MG63 (cell line): ENCODE results near the gene ZNF148. TPM values are rescaled to one million over a fixed set of nuclear protein-coding genes. Genes with fewer than 3 reads are reported as not detected.

Experiments used
- DNase-seq: peaks from one replicate; pipeline ENCODE4 v3.0.0-alpha.2; 2020
- H3K27me3 ChIP-seq: fragments of 250-450 bp; sonication (Bioruptor Pico); 2 replicates; pipeline ENCODE4 v1.5.1; 2020; ENCODE audit warnings: mild to moderate bottlenecking, moderate library complexity
- H3K36me3 ChIP-seq: fragments of 250-450 bp; sonication (Bioruptor Pico); 2 replicates; pipeline ENCODE4 v1.5.1; 2020; ENCODE audit warnings: mild to moderate bottlenecking, moderate library complexity
- H3K4me3 ChIP-seq: fragments of 250-450 bp; sonication (Bioruptor Pico); 2 replicates; pipeline ENCODE4 v1.5.1; 2020; ENCODE audit warnings: mild to moderate bottlenecking, moderate library complexity
- H3K9me3 ChIP-seq: fragments of 250-450 bp; sonication (Bioruptor Pico); 2 replicates; pipeline ENCODE4 v1.5.1; 2020; ENCODE audit warnings: mild to moderate bottlenecking, moderate library complexity
- total RNA-seq: library from RNA; depleted of rRNA; stranded (reverse); fragments of >200 nt; shearing (Covaris generic); gene quantifications from 2 replicates; pipeline ENCODE4 v1.2.3, GENCODE V29; 2014; ENCODE audit warnings: low replicate concordance

The ZNF148 gene
- total RNA-seq, 1 experiment from 2014 or later: 22.3 TPM

- no peak for DNase-seq
- no peaks in the 10 kb centered on the region for H3K27me3 ChIP-seq
- no peak overlapping the region for H3K4me3 ChIP-seq
- peaks cover 38% of the 10 kb centered on the region for H3K36me3 ChIP-seq
- no peaks in the 10 kb centered on the region for H3K9me3 ChIP-seq
These were observed 104.0 kb downstream of the ZNF148 start for GRCh38 chr3:125271127-125271526.

- DNase-seq: no peak
- Histone ChIP-seq H3K36me3 (peaks cover 42% of the 10 kb centered on the region), H3K27me3 (no peaks in the 10 kb centered on the region), H3K4me3 (no peak overlapping the region), H3K9me3 (no peaks in the 10 kb centered on the region)
These were observed 107.7 kb downstream of the ZNF148 start for GRCh38 chr3:125267460-125267859.

GRCh38 chr3:125266971-125267370 is 108.2 kb downstream of the ZNF148 start:
- Histone ChIP-seq H3K36me3 (peaks cover 43% of the 10 kb centered on the region), H3K27me3 (no peaks in the 10 kb centered on the region), H3K4me3 (no peak overlapping the region), H3K9me3 (no peaks in the 10 kb centered on the region)
- DNase-seq: no peak

- peaks cover 7% of the 10 kb centered on the region for H3K9me3 ChIP-seq
- no peaks in the 10 kb centered on the region for H3K27me3 ChIP-seq
- peaks cover 54% of the 10 kb centered on the region for H3K36me3 ChIP-seq
- DNase-seq: no peak
- H3K4me3 ChIP-seq: no peak overlapping the region
These were observed 113.0 kb downstream of the ZNF148 start for GRCh38 chr3:125262161-125262560.

GRCh38 chr3:125261031-125261430 is 114.1 kb downstream of the ZNF148 start:
- H3K4me3 ChIP-seq: no peak overlapping the region
- H3K27me3 ChIP-seq: no peaks in the 10 kb centered on the region
- DNase-seq: no peak
- peaks cover 15% of the 10 kb centered on the region for H3K9me3 ChIP-seq
- peaks cover 55% of the 10 kb centered on the region for H3K36me3 ChIP-seq

GRCh38 chr3:125260158-125260557 is 115.0 kb downstream of the ZNF148 start:
- H3K9me3 ChIP-seq: peaks cover 15% of the 10 kb centered on the region
- no peak overlapping the region for H3K4me3 ChIP-seq
- peaks cover 55% of the 10 kb centered on the region for H3K36me3 ChIP-seq
- no peak for DNase-seq
- H3K27me3 ChIP-seq: no peaks in the 10 kb centered on the region

- no peak for DNase-seq
- Histone ChIP-seq H3K4me3 (no peak overlapping the region), H3K9me3 (peaks cover 15% of the 10 kb centered on the region), H3K27me3 (no peaks in the 10 kb centered on the region), H3K36me3 (peaks cover 48% of the 10 kb centered on the region)
These were observed 117.6 kb downstream of the ZNF148 start for GRCh38 chr3:125257536-125257935.

- Histone ChIP-seq H3K9me3 (peaks cover 15% of the 10 kb centered on the region), H3K36me3 (peaks cover 44% of the 10 kb centered on the region), H3K27me3 (no peaks in the 10 kb centered on the region), H3K4me3 (no peak overlapping the region)
- DNase-seq: no peak
These were observed 118.5 kb downstream of the ZNF148 start for GRCh38 chr3:125256675-125257074.

GRCh38 chr3:125250973-125251372 is 124.2 kb downstream of the ZNF148 start:
- no peaks in the 10 kb centered on the region for H3K27me3 ChIP-seq
- DNase-seq: no peak
- H3K36me3 ChIP-seq: peaks cover 26% of the 10 kb centered on the region
- H3K9me3 ChIP-seq: no peaks in the 10 kb centered on the region
- H3K4me3 ChIP-seq: no peak overlapping the region

- no peak overlapping the region for H3K4me3 ChIP-seq
- H3K9me3 ChIP-seq: no peaks in the 10 kb centered on the region
- peaks cover 23% of the 10 kb centered on the region for H3K36me3 ChIP-seq
- no peaks in the 10 kb centered on the region for H3K27me3 ChIP-seq
- no peak for DNase-seq
These were observed 128.9 kb downstream of the ZNF148 start for GRCh38 chr3:125246237-125246636.

- no peaks in the 10 kb centered on the region for H3K27me3 ChIP-seq
- H3K9me3 ChIP-seq: no peaks in the 10 kb centered on the region
- peaks cover 25% of the 10 kb centered on the region for H3K36me3 ChIP-seq
- no peak overlapping the region for H3K4me3 ChIP-seq
- DNase-seq: no peak
These were observed 129.6 kb downstream of the ZNF148 start for GRCh38 chr3:125245521-125245920.

GRCh38 chr3:125240496-125240895 is 134.6 kb downstream of the ZNF148 start:
- DNase-seq: no peak

GRCh38 chr3:125239266-125239665 is 135.9 kb downstream of the ZNF148 start:
- no peak for DNase-seq
- H3K27me3 ChIP-seq: no peaks in the 10 kb centered on the region
- H3K36me3 ChIP-seq: peaks cover 39% of the 10 kb centered on the region
- no peaks in the 10 kb centered on the region for H3K9me3 ChIP-seq
- no peak overlapping the region for H3K4me3 ChIP-seq

More at GRCh38 chr3:125240496-125240895, 134.6 kb downstream of the ZNF148 start:
- H3K36me3 ChIP-seq: peaks cover 36% of the 10 kb centered on the region
- no peaks in the 10 kb centered on the region for H3K27me3 ChIP-seq
- H3K9me3 ChIP-seq: no peaks in the 10 kb centered on the region
- H3K4me3 ChIP-seq: no peak overlapping the region

GRCh38 chr3:125238759-125239158 is 136.4 kb downstream of the ZNF148 start:
- H3K36me3 ChIP-seq: peaks cover 43% of the 10 kb centered on the region
- no peaks in the 10 kb centered on the region for H3K27me3 ChIP-seq

GRCh38 chr3:125236331-125236903 is 138.7 kb downstream of the ZNF148 start:
- H3K27me3 ChIP-seq: no peaks in the 10 kb centered on the region
- H3K36me3 ChIP-seq: peaks cover 47% of the 10 kb centered on the region
- no peak for DNase-seq
- H3K4me3 ChIP-seq: no peak overlapping the region
- H3K9me3 ChIP-seq: no peaks in the 10 kb centered on the region

More at GRCh38 chr3:125238759-125239158, 136.4 kb downstream of the ZNF148 start:
- H3K9me3 ChIP-seq: no peaks in the 10 kb centered on the region
- no peak overlapping the region for H3K4me3 ChIP-seq
- DNase-seq: no peak

GRCh38 chr3:125234831-125235230 is 140.3 kb downstream of the ZNF148 start:
- DNase-seq: no peak
- H3K4me3 ChIP-seq: no peak overlapping the region
- H3K36me3 ChIP-seq: peaks cover 57% of the 10 kb centered on the region
- H3K27me3 ChIP-seq: no peaks in the 10 kb centered on the region
- H3K9me3 ChIP-seq: no peaks in the 10 kb centered on the region

GRCh38 chr3:125232401-125232800 is 142.7 kb downstream of the ZNF148 start:
- H3K27me3 ChIP-seq: no peaks in the 10 kb centered on the region
- H3K9me3 ChIP-seq: no peaks in the 10 kb centered on the region
- no peak overlapping the region for H3K4me3 ChIP-seq
- no peak for DNase-seq
- peaks cover 53% of the 10 kb centered on the region for H3K36me3 ChIP-seq

- no peak for DNase-seq
- no peaks in the 10 kb centered on the region for H3K9me3 ChIP-seq
- H3K4me3 ChIP-seq: no peak overlapping the region
These were observed 143.2 kb downstream of the ZNF148 start for GRCh38 chr3:125231895-125232294.

More at GRCh38 chr3:125231895-125232294, 143.2 kb downstream of the ZNF148 start:
- no peaks in the 10 kb centered on the region for H3K27me3 ChIP-seq
- peaks cover 52% of the 10 kb centered on the region for H3K36me3 ChIP-seq
